B cell (primary cell): ENCODE results near the gene RPSA. TPM values are rescaled to one million over a fixed set of nuclear protein-coding genes. Genes with fewer than 3 reads are reported as not detected.

Experiments used
- ATAC-seq: fragments of 200-7000 bp; cut with Tn5 transposase; one replicate; pipeline ENCODE4 v1.10.0; 2021; ENCODE audit warnings: low read depth, mild to moderate bottlenecking, moderate number of reproducible peaks, moderate library complexity
- CTCF ChIA-PET: fragments of 350-600 bp; sonication (Branson Sonifier 250); formaldehyde crosslinking; loops from one replicate; lab custom pipeline; 2021; ENCODE audit warnings: antibody characterized with exemption, inconsistent platforms; lab: Charles Lee
- POLR2A ChIA-PET: fragments of 350-600 bp; sonication (Branson Sonifier 250); formaldehyde crosslinking; loops from one replicate; lab custom pipeline; 2021; ENCODE audit warnings: antibody characterized with exemption; lab: Charles Lee
- DNase-seq: peaks from one replicate; pipeline ENCODE4 v3.0.0; 2013
- H2AFZ ChIP-seq: 2 replicates; pipeline ENCODE4 v1.6.1; 2012; ENCODE audit warnings: mild to moderate bottlenecking, low read depth, low read length; ENCODE audit not compliant: insufficient read depth, poor library complexity, severe bottlenecking
- H3K27ac ChIP-seq, 2 donors: 1 replicate in 1 of 2; 2 replicates in 1 of 2; pipeline ENCODE4 v1.5.1; 2012 to 2013; ENCODE audit warnings: low read length in 2 of 2, mild to moderate bottlenecking in 2 of 2, moderate library complexity in 1 of 2
- H3K27me3 ChIP-seq, 4 experiments: fragments of 200-600 bp in 1 of 4; sonication (generic) in 1 of 4; replicated peaks in 1 of 4; 1 replicate in 2 of 4; 2 replicates in 2 of 4; pipeline versions ENCODE4 v1.6.1 to v1.7.0; 2013 to 2016; ENCODE audit warnings: low read length in 3 of 4, mild to moderate bottlenecking in 2 of 4, mixed read lengths in 1 of 4, moderate library complexity in 1 of 4; ENCODE audit not compliant: insufficient read depth in 4 of 4, control insufficient read depth in 3 of 4; ENCODE audit errors: control extremely low read depth in 1 of 4
- H3K36me3 ChIP-seq, 2 experiments: replicated peaks in 1 of 2; 1 replicate in 1 of 2; 2 replicates in 1 of 2; pipeline versions ENCODE4 v1.6.1 to v1.7.1; 2013; ENCODE audit warnings: low read length in 1 of 2; ENCODE audit not compliant: insufficient read depth in 2 of 2, control insufficient read depth in 1 of 2; ENCODE audit errors: control extremely low read depth in 1 of 2, extremely low read depth in 1 of 2
- H3K4me1 ChIP-seq, 2 donors: fragments of 200-600 bp in 1 of 2; sonication (generic) in 1 of 2; 1 replicate in 1 of 2; 2 replicates in 1 of 2; pipeline versions ENCODE4 v1.5.1 to v1.6.1; 2013 to 2017; ENCODE audit warnings: low read length in 2 of 2; ENCODE audit not compliant: control insufficient read depth in 2 of 2, insufficient read depth in 2 of 2
- H3K4me2 ChIP-seq: replicated peaks from 2 replicates; pipeline ENCODE3; 2012; ENCODE audit warnings: mild to moderate bottlenecking, low read depth, low read length; ENCODE audit not compliant: poor library complexity, severe bottlenecking
- H3K4me3 ChIP-seq, 5 experiments: fragments of 200-600 bp in 1 of 5; sonication (generic) in 1 of 5; 1 replicate in 3 of 5; 2 replicates in 2 of 5; pipeline versions ENCODE4 v1.5.1 to v1.7.0; 2011 to 2016; ENCODE audit warnings: low read length in 4 of 5, mild to moderate bottlenecking in 4 of 5, low read depth in 2 of 5, control low read depth in 1 of 5, moderate library complexity in 1 of 5; ENCODE audit not compliant: insufficient read depth in 1 of 5; ENCODE audit errors: control extremely low read depth in 1 of 5, extremely low read depth in 1 of 5
- H3K79me2 ChIP-seq: fragments of 200-600 bp; sonication (generic); one replicate; pipeline ENCODE4 v1.6.0; 2016; ENCODE audit warnings: low read length; ENCODE audit not compliant: control insufficient read depth, insufficient read depth
- H3K9ac ChIP-seq: fragments of 200-600 bp; sonication (generic); 2 replicates; pipeline ENCODE4 v1.6.1; 2017; ENCODE audit warnings: mild to moderate bottlenecking, low read length, moderate library complexity
- H3K9me3 ChIP-seq, 3 donors: one replicate each; pipeline versions ENCODE4 v1.6.1 to v1.7.1; 2013; ENCODE audit warnings: low read length in 2 of 3; ENCODE audit not compliant: control insufficient read depth in 2 of 3, insufficient read depth in 1 of 3; ENCODE audit errors: control extremely low read depth in 1 of 3
- H4K20me1 ChIP-seq: 2 replicates; pipeline ENCODE4 v1.6.0; 2012; ENCODE audit warnings: mild to moderate bottlenecking, low read length; ENCODE audit not compliant: insufficient read depth, control insufficient read depth, poor library complexity, severe bottlenecking
- H3K27ac Mint-ChIP-seq: one replicate; pipeline ENCODE4 v1.8.0; 2021; ENCODE audit warnings: mixed read lengths
- H3K27me3 Mint-ChIP-seq: one replicate; pipeline ENCODE4 v1.8.0; 2021; ENCODE audit warnings: mixed read lengths
- H3K4me1 Mint-ChIP-seq: one replicate; pipeline ENCODE4 v1.8.0; 2021; ENCODE audit warnings: mixed read lengths
- H3K4me3 Mint-ChIP-seq: one replicate; pipeline ENCODE4 v1.8.0; 2021; ENCODE audit warnings: mixed read lengths
- H3K9me3 Mint-ChIP-seq: one replicate; pipeline ENCODE4 v1.8.0; 2022; ENCODE audit warnings: mixed read lengths; ENCODE audit not compliant: insufficient read depth
- EZH2 ChIP-seq: IDR thresholded peaks from 2 replicates; pipeline ENCODE4 v1.6.1; 2012; ENCODE audit warnings: borderline replicate concordance, low read depth, mild to moderate bottlenecking, moderate library complexity, low read length; ENCODE audit not compliant: insufficient read depth, poor library complexity, severe bottlenecking
- WGBS: methylation state at CpG from one replicate; pipeline ENCODE4 v1.1.5; 2013; ENCODE audit warnings: missing lambda C conversion rate; ENCODE audit not compliant: insufficient coverage; 5-methylcytosine and 5-hydroxymethylcytosine counted together
- intact Hi-C: fragments of 100-400 bp; cut with micrococcal nuclease; formaldehyde crosslinking; loops from one replicate; pipeline ENCODE4 v1.10.0; 2022
- polyA plus RNA-seq: library from polyadenylated mRNA; depleted of rRNA; stranded (reverse); fragments of >200 nt; gene quantifications from 2 replicates; pipeline ENCODE4 v1.2.3, GENCODE V29; 2012
- total RNA-seq, 2 donors: library from RNA; stranded (reverse); fragments of 120-200 nt in 1 of 2; gene quantifications; 1 replicate in 1 of 2; 2 replicates in 1 of 2; pipeline versions ENCODE4 v1.2.3 to v1.2.4, GENCODE V29; 2013 to 2022
- TF ChIP-seq, protein P1 (sequence below): fragments of 200-600 bp; IDR thresholded peaks from one replicate; pipeline ENCODE4 v1.8.0; 2022; ENCODE audit warnings: antibody characterized with exemption, mild to moderate bottlenecking

RPSA gene
- total and polyA plus RNA-seq, 2 donors (not counting 1 experiment from before 2014, with no cell fraction given): 1,460 to 2,522 TPM

- POLR2A ChIA-PET: no interaction called here
Measured at GRCh38 chr3:39445927-39446326, 39.4 kb downstream of the RPSA start.

GRCh38 chr3:39446444-39446843, 39.9 kb downstream of the RPSA start:
- Histone ChIP-seq H3K27ac (no peak overlapping the region), H3K36me3 (no peaks in the 10 kb centered on the region), H2AFZ (no peak overlapping the region), H3K9me3 (no peaks in the 10 kb centered on the region), H3K9ac (no peak overlapping the region), H3K4me1 (no peaks in the 10 kb centered on the region), H3K4me2 (no peak overlapping the region), H3K27me3 (peaks cover 0 to 4% (median 0%) of the 10 kb centered on the region in 4 experiments), H4K20me1 (no peaks in the 10 kb centered on the region), H3K4me3 (no peak overlapping the region), H3K79me2 (no peaks in the 10 kb centered on the region)
- no peak overlapping the region for H3K4me3 Mint-ChIP-seq
- ATAC-seq: no peak
- ChIA-PET POLR2A (no interaction called here), CTCF (interaction anchor here (1.0 to 2.6 kb wide), 6 partner anchors 9 to 39 kb away, joined by 4 to 11 read pairs (median 5); partner anchors contain the start of gene RPSA)
- peaks cover 2% of the 10 kb centered on the region for H3K4me1 Mint-ChIP-seq
- DNase-seq: no peak
- no peak overlapping the region for H3K27ac Mint-ChIP-seq
- intact Hi-C loops: no loop called here
- peaks cover 4% of the 10 kb centered on the region for H3K27me3 Mint-ChIP-seq
- TF ChIP-seq, protein P1, sequence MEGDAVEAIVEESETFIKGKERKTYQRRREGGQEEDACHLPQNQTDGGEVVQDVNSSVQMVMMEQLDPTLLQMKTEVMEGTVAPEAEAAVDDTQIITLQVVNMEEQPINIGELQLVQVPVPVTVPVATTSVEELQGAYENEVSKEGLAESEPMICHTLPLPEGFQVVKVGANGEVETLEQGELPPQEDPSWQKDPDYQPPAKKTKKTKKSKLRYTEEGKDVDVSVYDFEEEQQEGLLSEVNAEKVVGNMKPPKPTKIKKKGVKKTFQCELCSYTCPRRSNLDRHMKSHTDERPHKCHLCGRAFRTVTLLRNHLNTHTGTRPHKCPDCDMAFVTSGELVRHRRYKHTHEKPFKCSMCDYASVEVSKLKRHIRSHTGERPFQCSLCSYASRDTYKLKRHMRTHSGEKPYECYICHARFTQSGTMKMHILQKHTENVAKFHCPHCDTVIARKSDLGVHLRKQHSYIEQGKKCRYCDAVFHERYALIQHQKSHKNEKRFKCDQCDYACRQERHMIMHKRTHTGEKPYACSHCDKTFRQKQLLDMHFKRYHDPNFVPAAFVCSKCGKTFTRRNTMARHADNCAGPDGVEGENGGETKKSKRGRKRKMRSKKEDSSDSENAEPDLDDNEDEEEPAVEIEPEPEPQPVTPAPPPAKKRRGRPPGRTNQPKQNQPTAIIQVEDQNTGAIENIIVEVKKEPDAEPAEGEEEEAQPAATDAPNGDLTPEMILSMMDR: no peak
- TF ChIP-seq EZH2: no peak
- no CpG with 5 or more reads among the region's 2 CpGs for WGBS
- H3K9me3 Mint-ChIP-seq: no peaks in the 10 kb centered on the region

More at GRCh38 chr3:39445927-39446326, 39.4 kb downstream of the RPSA start:
- Mint-ChIP-seq H3K9me3 (no peaks in the 10 kb centered on the region), H3K27me3 (peaks cover 4% of the 10 kb centered on the region), H3K4me1 (peaks cover 2% of the 10 kb centered on the region), H3K4me3 (no peak overlapping the region), H3K27ac (no peak overlapping the region)
- Histone ChIP-seq H3K36me3 (no peaks in the 10 kb centered on the region), H3K27ac (no peak overlapping the region), H3K79me2 (no peaks in the 10 kb centered on the region), H3K4me3 (no peak overlapping the region), H3K9ac (no peak overlapping the region), H3K27me3 (peaks cover 0 to 4% (median 0%) of the 10 kb centered on the region in 4 experiments), H3K4me2 (no peak overlapping the region), H3K9me3 (no peaks in the 10 kb centered on the region), H2AFZ (no peak overlapping the region), H4K20me1 (no peaks in the 10 kb centered on the region), H3K4me1 (no peaks in the 10 kb centered on the region)
- no peak for TF ChIP-seq EZH2
- TF ChIP-seq, protein P1: no peak
- no peak for DNase-seq
- no peak for ATAC-seq
- CTCF ChIA-PET: interaction anchor here (1.0 to 1.9 kb wide), 4 partner anchors 10 to 28 kb away, joined by 4 to 6 read pairs (median 5); no protein-coding TSS in a partner anchor
- WGBS: 50% methylated on average over 1 of the region's 2 CpGs
- intact Hi-C loops: no loop called here
